Urinary bladder (tissue), 4 donors: ENCODE data around the gene ZNF407. TPM values are rescaled to one million over a fixed set of nuclear protein-coding genes. Genes with fewer than 3 reads are reported as not detected.

Experiments
- DNase-seq: peaks from one replicate; pipeline ENCODE4 v3.0.0-alpha.2; 2015; ENCODE audit errors: extremely low spot score
- H3K27ac ChIP-seq: one replicate; pipeline ENCODE4 v1.5.1; 2013; ENCODE audit warnings: low read depth, mild to moderate bottlenecking, moderate library complexity
- H3K36me3 ChIP-seq: one replicate; pipeline ENCODE4 v1.6.1; 2013; ENCODE audit warnings: mild to moderate bottlenecking, moderate library complexity; ENCODE audit not compliant: insufficient read depth
- H3K4me1 ChIP-seq: one replicate; pipeline ENCODE4 v1.6.1; 2013; ENCODE audit warnings: mild to moderate bottlenecking, moderate library complexity; ENCODE audit not compliant: insufficient read depth
- H3K4me3 ChIP-seq: one replicate; pipeline ENCODE4 v1.5.1; 2013; ENCODE audit warnings: low read depth, low read length
- WGBS: extraction: QIAGEN DNeasy Blood & Tissue Kit; methylation state at CpG from one replicate; pipeline ENCODE4 v1.1.7; 2013; 5-methylcytosine and 5-hydroxymethylcytosine counted together
- polyA plus RNA-seq: library from polyadenylated mRNA; stranded (reverse); fragments of 200-250 nt; gene quantifications from one replicate; pipeline ENCODE4 v1.2.3, GENCODE V29; 2013
- total RNA-seq: library from RNA; depleted of rRNA; stranded (reverse); fragments of >200 nt; gene quantifications from one replicate; pipeline ENCODE4 v1.2.3, GENCODE V29; 2014
- donor health status: healthy with polysubstance abuse.
- donor health status: healthy.

ZNF407 gene
- total and polyA plus RNA-seq, 2 donors = 5.9 to 40.8 TPM

DNA sequence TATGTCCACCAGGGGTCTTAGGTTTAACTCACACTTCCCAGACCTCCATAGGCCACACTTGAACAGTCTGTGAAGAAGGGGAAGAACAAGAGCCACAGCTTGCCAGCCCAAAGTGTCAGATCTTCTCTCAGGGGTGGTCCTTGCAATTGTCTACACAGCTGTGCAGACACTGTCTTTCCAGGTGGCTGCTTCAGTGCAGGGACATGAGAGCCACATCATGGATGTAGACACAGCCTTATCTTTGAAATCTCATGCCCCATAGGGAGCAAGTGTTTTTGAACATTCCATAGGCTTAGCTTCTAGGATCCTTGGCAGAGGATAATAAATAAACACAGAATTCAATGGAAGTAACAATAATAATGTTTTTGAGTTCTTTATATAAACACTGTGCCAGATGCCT, 6.7 kb downstream of the ZNF407 start:
- no peak overlapping the region for H3K27ac ChIP-seq
- DNase-seq = no peak
- H3K4me1 ChIP-seq = no peaks in the 10 kb centered on the region
- H3K36me3 ChIP-seq = no peaks in the 10 kb centered on the region
- H3K4me3 ChIP-seq = no peak overlapping the region

- Histone ChIP-seq H3K36me3 (no peaks in the 10 kb centered on the region), H3K4me3 (no peak overlapping the region), H3K27ac (no peak overlapping the region), H3K4me1 (no peaks in the 10 kb centered on the region)
- 39% methylated on average over 4 of the region's 4 CpGs for WGBS
- no peak for DNase-seq
Observed at GRCh38 chr18:74604774-74605173, 7.1 kb downstream of the ZNF407 start.

- no peak overlapping the region for H3K4me3 ChIP-seq
- 92% methylated on average over 2 of the region's 2 CpGs for WGBS
- H3K4me1 ChIP-seq = no peaks in the 10 kb centered on the region
- no peak for DNase-seq
- H3K36me3 ChIP-seq = no peaks in the 10 kb centered on the region
- H3K27ac ChIP-seq = no peak overlapping the region
Observed at GRCh38 chr18:74608681-74609080, 11.0 kb downstream of the ZNF407 start.

GRCh38 chr18:74609535-74609934, 11.9 kb downstream of the ZNF407 start:
- H3K4me3 ChIP-seq = no peak overlapping the region
- H3K36me3 ChIP-seq = no peaks in the 10 kb centered on the region
- H3K27ac ChIP-seq = no peak overlapping the region
- DNase-seq = no peak
- 86% methylated on average over 3 of the region's 3 CpGs for WGBS
- no peaks in the 10 kb centered on the region for H3K4me1 ChIP-seq

DNA sequence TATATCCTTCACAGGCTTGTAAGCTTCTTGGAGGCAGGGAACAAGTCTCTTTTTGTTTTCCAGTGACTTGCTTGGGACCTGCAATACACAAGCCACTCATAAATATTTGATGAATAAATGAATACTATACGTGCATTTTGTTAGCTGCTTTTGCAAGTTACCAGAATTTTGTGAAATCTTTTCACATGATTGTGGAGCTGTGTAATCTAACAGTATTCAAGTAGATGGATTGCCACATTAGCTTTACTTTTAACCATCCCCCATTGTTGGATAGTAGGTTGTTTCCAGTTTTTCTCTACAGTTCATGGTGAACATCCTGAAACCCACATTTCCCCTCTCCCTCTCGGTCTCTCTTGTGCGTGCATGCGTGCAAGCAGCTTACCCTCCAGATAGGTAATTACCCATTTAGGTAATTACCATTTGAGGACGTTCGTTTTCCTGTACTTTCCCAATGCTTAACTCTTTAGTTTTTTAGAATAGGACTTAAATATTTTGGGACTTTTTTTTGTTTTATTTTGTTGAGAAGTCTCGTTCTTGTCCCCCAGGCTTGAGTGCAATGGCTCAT, 12.5 kb downstream of the ZNF407 start:
- no peak overlapping the region for H3K27ac ChIP-seq
- no peaks in the 10 kb centered on the region for H3K36me3 ChIP-seq
- H3K4me3 ChIP-seq = no peak overlapping the region
- 93% methylated on average over 7 of the region's 7 CpGs for WGBS
- DNase-seq = no peak
- no peaks in the 10 kb centered on the region for H3K4me1 ChIP-seq

- DNase-seq = no peak
- Histone ChIP-seq H3K27ac (no peak overlapping the region), H3K4me3 (no peak overlapping the region), H3K4me1 (no peaks in the 10 kb centered on the region), H3K36me3 (no peaks in the 10 kb centered on the region)
- WGBS = 80% methylated on average over 1 of the region's 1 CpG
Observed at GRCh38 chr18:74610860-74611259, 13.2 kb downstream of the ZNF407 start.

DNA sequence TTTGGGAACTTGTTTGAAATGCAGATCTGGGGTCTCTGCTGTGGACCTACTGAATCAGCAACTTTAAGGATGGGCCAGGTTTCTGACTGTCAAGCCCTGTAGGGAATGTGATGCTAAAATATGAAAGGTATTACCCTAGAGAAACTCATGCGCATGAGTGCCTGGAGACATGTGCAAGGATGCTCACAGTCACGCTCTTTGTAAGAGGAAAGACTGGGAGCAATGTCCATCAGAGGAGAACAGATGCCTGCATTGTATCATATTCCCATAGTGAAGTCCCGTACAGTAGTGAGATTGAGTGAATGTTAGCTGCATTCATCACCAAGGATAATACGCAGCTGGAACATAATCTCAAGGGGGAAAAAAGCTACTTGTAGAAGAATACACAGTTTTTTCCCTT, 14.1 kb downstream of the ZNF407 start:
- no peak overlapping the region for H3K27ac ChIP-seq
- H3K4me1 ChIP-seq = no peaks in the 10 kb centered on the region
- no peaks in the 10 kb centered on the region for H3K36me3 ChIP-seq
- WGBS = 78% methylated on average over 4 of the region's 4 CpGs
- H3K4me3 ChIP-seq = no peak overlapping the region
- DNase-seq = no peak

GRCh38 chr18:74613381-74613780, 15.7 kb downstream of the ZNF407 start:
- whole genome bisulfite sequencing = 68% methylated on average over 1 of the region's 1 CpG

GRCh38 chr18:74616494-74616893, 18.8 kb downstream of the ZNF407 start:
- 57% methylated on average over 7 of the region's 7 CpGs for WGBS
- DNase-seq = no peak
- Histone ChIP-seq H3K4me3 (no peak overlapping the region), H3K27ac (no peak overlapping the region), H3K36me3 (no peaks in the 10 kb centered on the region), H3K4me1 (no peaks in the 10 kb centered on the region)

More at GRCh38 chr18:74613381-74613780, 15.7 kb downstream of the ZNF407 start:
- H3K4me3 ChIP-seq = no peak overlapping the region
- no peak overlapping the region for H3K27ac ChIP-seq
- H3K36me3 ChIP-seq = no peaks in the 10 kb centered on the region
- no peaks in the 10 kb centered on the region for H3K4me1 ChIP-seq
- no peak for DNase-seq

- Histone ChIP-seq H3K4me3 (no peak overlapping the region), H3K36me3 (no peaks in the 10 kb centered on the region), H3K4me1 (no peaks in the 10 kb centered on the region), H3K27ac (no peak overlapping the region)
- 83% methylated on average over 2 of the region's 2 CpGs for WGBS
- DNase-seq = no peak
Observed at GRCh38 chr18:74617486-74617885, 19.8 kb downstream of the ZNF407 start.

DNA sequence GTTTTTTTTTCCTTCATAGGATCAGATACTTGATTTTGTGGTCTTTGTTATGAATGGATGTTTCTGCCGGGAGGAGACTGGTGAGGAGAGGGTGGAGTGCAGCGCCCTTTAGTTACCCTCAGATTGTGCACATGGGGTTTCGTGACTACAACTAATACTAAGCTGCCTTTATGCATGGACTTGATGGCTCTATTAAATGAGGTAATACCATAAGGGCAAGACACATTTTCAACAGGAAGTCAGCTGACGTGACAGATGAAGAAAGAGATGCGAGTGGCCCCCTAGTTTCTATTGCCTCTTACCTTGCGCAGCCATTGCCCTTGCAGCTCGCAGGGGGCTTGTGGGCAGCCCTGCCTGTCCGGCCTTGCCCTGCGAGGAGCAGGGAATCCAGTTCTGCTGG, 24.4 kb downstream of the ZNF407 start:
- no peak overlapping the region for H3K27ac ChIP-seq
- no peak overlapping the region for H3K4me3 ChIP-seq
- DNase-seq = no peak
- 81% methylated on average over 9 of the region's 9 CpGs for WGBS
- H3K36me3 ChIP-seq = no peaks in the 10 kb centered on the region
- H3K4me1 ChIP-seq = no peaks in the 10 kb centered on the region

DNA sequence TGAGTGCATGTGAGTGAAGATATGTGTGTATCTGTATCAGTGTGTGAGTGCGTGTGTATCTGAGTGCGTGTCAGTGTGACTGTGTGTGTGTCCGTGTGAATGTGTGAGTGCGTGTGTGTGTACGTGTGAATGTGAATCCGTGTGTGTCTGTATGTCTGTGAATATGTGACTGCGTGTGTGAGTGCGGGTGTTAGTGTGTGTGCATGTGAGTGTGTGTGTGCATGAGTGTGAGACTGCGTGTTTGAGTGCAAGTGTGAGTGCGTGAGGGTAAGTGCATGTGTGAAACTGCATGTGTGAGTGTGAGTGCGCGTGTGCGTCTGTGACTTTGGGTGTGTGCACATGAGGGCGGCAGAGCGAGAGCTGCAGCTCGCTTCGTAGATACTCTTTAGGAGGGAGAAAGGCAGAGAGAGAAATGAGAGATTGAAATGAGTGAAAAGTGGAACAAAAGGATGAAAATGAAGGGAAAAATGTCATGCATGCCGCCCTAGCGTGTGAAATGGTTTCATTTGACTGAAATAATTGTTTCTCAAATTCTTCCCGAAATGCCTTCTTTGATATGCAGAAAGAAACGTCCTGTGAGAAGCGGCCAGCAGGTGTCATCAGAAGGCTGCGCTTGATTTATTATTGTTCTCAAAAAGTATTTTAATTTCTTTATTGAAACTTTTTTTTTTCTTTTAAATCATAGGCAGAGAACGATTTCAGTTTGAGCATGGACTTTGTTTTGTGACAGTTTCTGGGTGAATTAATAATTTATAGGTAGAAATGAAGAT, 25.6 kb downstream of the ZNF407 start:
- DNase-seq = no peak
- Histone ChIP-seq H3K27ac (no peak overlapping the region), H3K36me3 (no peaks in the 10 kb centered on the region), H3K4me3 (no peak overlapping the region), H3K4me1 (no peaks in the 10 kb centered on the region)
- 77% methylated on average over 24 of the region's 24 CpGs for WGBS

DNA sequence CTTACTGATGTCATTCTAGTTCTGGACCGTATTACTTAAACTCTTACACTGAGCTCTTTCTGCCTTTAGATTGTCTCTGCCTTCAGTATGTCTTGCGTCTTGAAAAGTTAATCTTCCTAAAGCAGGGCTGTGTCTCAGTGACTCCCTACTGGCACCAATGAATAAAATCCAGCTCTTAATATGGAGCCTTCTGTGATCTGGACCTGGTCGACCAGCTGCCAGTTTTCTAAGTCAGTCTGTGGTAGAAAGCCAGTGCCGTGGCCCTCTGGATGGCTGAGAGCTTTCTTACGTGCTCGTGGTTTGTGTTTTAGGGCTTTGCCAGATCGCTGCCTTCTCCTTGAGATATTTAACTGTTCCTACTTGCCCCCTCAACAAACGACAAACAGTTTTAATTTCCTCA, 26.8 kb downstream of the ZNF407 start:
- H3K27ac ChIP-seq = no peak overlapping the region
- DNase-seq = no peak
- no peaks in the 10 kb centered on the region for H3K4me1 ChIP-seq
- H3K4me3 ChIP-seq = no peak overlapping the region
- H3K36me3 ChIP-seq = no peaks in the 10 kb centered on the region
- WGBS = 76% methylated on average over 8 of the region's 8 CpGs

GRCh38 chr18:74625157-74625556, 27.5 kb downstream of the ZNF407 start:
- H3K4me1 ChIP-seq = no peaks in the 10 kb centered on the region
- no peaks in the 10 kb centered on the region for H3K36me3 ChIP-seq
- no peak overlapping the region for H3K4me3 ChIP-seq
- H3K27ac ChIP-seq = no peak overlapping the region
- no peak for DNase-seq
- 91% methylated on average over 5 of the region's 5 CpGs for WGBS
